Testis (tissue), 3 donors: ENCODE results near the gene TRAPPC10. TPM values are rescaled to one million over a fixed set of nuclear protein-coding genes. Genes with fewer than 3 reads are reported as not detected.

ENCODE experiments used
- DNase-seq: peaks from one replicate; pipeline ENCODE4 v3.0.0-alpha.2; 2019
- H3K27ac ChIP-seq, 2 donors: fragments of 200-600 bp; sonication (generic); one replicate each; pipeline ENCODE4 v1.5.1; 2019
- H3K27me3 ChIP-seq: fragments of 200-600 bp; sonication (generic); one replicate; pipeline ENCODE4 v1.5.1; 2019
- H3K36me3 ChIP-seq: fragments of 200-600 bp; sonication (generic); one replicate; pipeline ENCODE4 v1.5.1; 2017; ENCODE audit warnings: low read depth; ENCODE audit errors: missing control alignments
- H3K4me1 ChIP-seq: fragments of 200-600 bp; sonication (generic); one replicate; pipeline ENCODE4 v1.5.1; 2019
- H3K4me3 ChIP-seq, 2 donors: fragments of 200-600 bp; sonication (generic); one replicate each; pipeline ENCODE4 v1.5.1; 2017 to 2019
- H3K9me3 ChIP-seq: fragments of 200-600 bp; sonication (generic); one replicate; pipeline ENCODE4 v1.5.1; 2017
- POLR2A ChIP-seq: fragments of 450-650 bp; IDR thresholded peaks from one replicate; pipeline ENCODE4 v1.6.1; 2017; ENCODE audit warnings: antibody characterized with exemption, mild to moderate bottlenecking, moderate library complexity
- WGBS, 2 donors: methylation state at CpG; one replicate each; pipeline ENCODE4 v1.1.5; 2018; 5-methylcytosine and 5-hydroxymethylcytosine counted together
- intact Hi-C: fragments of 100-400 bp; cut with DNase I; formaldehyde crosslinking; loops from one replicate; pipeline ENCODE4 v1.15.1; 2023; ENCODE audit warnings: low total_unique reads
- polyA plus RNA-seq: library from polyadenylated mRNA; stranded (reverse); fragments of 350-450 nt; fragmentation: Illumina TruSeq; extraction: RNeasy Lipid Tissue Mini Kit (QIAGEN cat#74804); gene quantifications from one replicate; pipeline ENCODE4 v1.2.3, GENCODE V29; 2014; ENCODE audit warnings: low read depth, low replicate concordance; ENCODE audit not compliant: insufficient read depth
- total RNA-seq, 2 donors: library from RNA; depleted of rRNA; stranded (reverse); fragments of >200 nt; gene quantifications; one replicate each; pipeline ENCODE4 v1.2.3, GENCODE V29; 2016
- TF ChIP-seq, protein P1 (sequence below), 3 experiments: fragments of 450-650 bp in 2 of 3; fragments of 200-600 bp in 1 of 3; sonication (generic) in 1 of 3; IDR thresholded peaks; one replicate each; pipeline ENCODE4 v1.5.1; 2016 to 2019; ENCODE audit warnings: antibody characterized with exemption in 3 of 3, mild to moderate bottlenecking in 2 of 3, moderate library complexity in 1 of 3

TRAPPC10 gene
- total and polyA plus RNA-seq, 3 donors from 2014 or later, result 46.4 to 69.8 (median 58.0) TPM

DNA sequence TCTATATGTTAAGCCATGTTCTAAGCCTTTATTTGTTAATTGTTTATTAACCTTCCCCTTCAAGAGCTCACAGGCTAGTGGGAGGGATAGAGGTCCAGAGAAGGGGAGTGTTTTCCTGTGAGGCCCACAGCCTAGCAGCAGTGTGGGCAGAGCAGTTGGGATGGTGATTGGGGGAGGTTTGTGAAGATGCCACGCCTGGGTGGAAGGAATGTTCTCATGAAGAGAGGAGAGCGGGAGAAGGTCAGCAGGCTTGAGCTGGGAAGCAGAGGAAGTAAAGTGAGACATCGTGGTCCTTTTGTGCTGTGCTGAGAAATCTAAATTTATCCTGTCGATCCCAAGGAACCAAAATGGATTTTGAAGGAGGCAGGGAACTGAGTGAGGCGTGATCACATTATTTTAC, 42.6 kb downstream of the TRAPPC10 start:
- Histone ChIP-seq H3K36me3 (no peaks in the 10 kb centered on the region), H3K27me3 (no peaks in the 10 kb centered on the region), H3K9me3 (no peaks in the 10 kb centered on the region), H3K27ac (peak overlapping the region; percentile 12 to 54), H3K4me1 (peaks cover 16% of the 10 kb centered on the region), H3K4me3 (no peak overlapping the region)
- 41 to 50% methylated on average over 5 of the region's 5 CpGs for WGBS, 2 donors
- no peak for TF ChIP-seq POLR2A
- TF ChIP-seq, protein P1, sequence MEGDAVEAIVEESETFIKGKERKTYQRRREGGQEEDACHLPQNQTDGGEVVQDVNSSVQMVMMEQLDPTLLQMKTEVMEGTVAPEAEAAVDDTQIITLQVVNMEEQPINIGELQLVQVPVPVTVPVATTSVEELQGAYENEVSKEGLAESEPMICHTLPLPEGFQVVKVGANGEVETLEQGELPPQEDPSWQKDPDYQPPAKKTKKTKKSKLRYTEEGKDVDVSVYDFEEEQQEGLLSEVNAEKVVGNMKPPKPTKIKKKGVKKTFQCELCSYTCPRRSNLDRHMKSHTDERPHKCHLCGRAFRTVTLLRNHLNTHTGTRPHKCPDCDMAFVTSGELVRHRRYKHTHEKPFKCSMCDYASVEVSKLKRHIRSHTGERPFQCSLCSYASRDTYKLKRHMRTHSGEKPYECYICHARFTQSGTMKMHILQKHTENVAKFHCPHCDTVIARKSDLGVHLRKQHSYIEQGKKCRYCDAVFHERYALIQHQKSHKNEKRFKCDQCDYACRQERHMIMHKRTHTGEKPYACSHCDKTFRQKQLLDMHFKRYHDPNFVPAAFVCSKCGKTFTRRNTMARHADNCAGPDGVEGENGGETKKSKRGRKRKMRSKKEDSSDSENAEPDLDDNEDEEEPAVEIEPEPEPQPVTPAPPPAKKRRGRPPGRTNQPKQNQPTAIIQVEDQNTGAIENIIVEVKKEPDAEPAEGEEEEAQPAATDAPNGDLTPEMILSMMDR (IDR thresholded peaks at IDR 0.05), result no peak
- DNase-seq, result peak; percentile 48
- intact Hi-C loops, result no loop called here

DNA sequence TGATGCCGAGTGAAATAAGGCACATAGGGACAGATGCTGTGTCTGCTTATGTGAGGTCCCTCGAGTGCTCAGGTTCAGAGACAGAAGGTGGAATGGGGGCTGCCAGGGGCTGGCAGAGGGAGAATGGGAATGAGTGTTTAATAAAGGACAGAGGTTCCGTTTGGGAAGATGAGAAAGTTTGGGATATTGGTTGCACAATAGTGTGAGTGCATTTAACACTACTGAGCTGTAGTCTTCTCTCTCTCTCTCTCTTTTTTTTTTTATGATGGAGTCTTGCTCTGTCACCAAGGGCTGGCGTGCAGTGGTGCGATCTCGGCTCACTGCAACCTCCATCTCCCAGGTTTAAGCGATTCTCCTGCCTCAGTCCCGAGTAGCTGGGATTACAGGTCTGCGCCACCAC, 44.9 kb downstream of the TRAPPC10 start:
- H3K36me3 ChIP-seq, result no peaks in the 10 kb centered on the region
- peaks cover 5% of the 10 kb centered on the region for H3K4me1 ChIP-seq
- TF ChIP-seq POLR2A, result no peak
- TF ChIP-seq, protein P1 (IDR thresholded peaks at IDR 0.05), result no peak
- intact Hi-C loops, result no loop called here
- no peak overlapping the region for H3K4me3 ChIP-seq
- no peak overlapping the region for H3K27ac ChIP-seq
- DNase-seq, result no peak
- H3K9me3 ChIP-seq, result no peaks in the 10 kb centered on the region
- H3K27me3 ChIP-seq, result no peaks in the 10 kb centered on the region
- WGBS, 2 donors, result 95 to 96% methylated on average over 9 of the region's 9 CpGs

DNA sequence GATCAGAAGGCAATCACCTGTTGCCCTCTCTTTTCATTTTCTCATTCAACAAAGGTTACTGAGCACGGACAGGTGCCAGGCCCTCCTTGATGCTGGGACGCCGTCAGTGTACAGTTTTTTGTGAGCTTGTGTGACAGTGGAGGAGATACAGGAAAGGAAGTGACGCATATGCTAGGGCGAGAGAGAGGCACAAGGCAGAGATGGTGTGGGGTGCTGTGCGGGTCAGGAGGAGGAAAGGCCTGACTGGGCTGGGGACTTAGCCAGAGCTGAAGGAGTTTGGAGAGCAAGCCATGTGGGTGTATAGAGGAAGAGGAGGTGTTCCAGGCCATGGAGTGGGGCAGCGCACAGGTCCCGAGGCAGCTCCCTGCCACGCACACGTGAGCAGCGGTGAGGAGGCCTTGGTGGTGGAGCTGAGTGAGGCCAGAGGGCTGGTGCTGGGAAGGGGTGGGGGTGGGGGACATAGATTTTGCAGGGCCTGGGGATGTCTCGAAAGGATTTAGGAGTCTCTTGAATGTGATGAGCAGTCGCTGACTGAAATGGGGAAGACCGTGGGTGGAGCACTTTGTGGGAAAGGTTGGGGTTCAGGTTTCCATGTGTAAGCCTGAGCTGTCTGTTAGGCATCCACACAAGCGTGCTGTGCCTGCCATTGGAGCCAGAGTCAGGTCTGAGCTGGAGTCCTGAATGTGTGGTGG, 46.0 kb downstream of the TRAPPC10 start:
- H3K27me3 ChIP-seq, result no peaks in the 10 kb centered on the region
- peaks cover 10% of the 10 kb centered on the region for H3K4me1 ChIP-seq
- no peaks in the 10 kb centered on the region for H3K36me3 ChIP-seq
- no peak overlapping the region for H3K4me3 ChIP-seq
- no peak for TF ChIP-seq POLR2A
- TF ChIP-seq, protein P1 (IDR thresholded peaks at IDR 0.05), result no peak
- 93 to 95% methylated on average over 15 of the region's 15 CpGs for WGBS, 2 donors
- intact Hi-C loops, result no loop called here
- no peak overlapping the region for H3K27ac ChIP-seq
- H3K9me3 ChIP-seq, result no peaks in the 10 kb centered on the region
- no peak for DNase-seq

DNA sequence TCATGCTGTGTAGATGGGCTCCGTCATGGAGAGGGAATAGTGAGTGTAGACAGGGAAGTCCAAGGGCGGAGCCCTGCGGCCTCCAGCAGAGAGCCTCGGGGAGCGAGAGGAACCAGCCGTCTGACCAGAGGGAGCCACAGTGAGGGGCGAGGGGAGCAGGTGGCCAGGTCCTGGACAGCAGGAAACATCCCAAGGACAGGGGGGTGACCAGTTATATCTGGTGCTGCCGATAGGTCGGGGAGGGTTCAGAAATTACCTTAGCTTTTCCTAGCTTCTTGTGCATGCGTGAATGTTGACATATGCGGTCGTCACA, 46.5 kb downstream of the TRAPPC10 start:
- intact Hi-C loops, result no loop called here
- TF ChIP-seq, protein P1 (IDR thresholded peaks at IDR 0.05), result no peak
- no peak for TF ChIP-seq POLR2A
- no peak overlapping the region for H3K4me3 ChIP-seq
- H3K36me3 ChIP-seq, result no peaks in the 10 kb centered on the region
- DNase-seq, result no peak
- no peak overlapping the region for H3K27ac ChIP-seq
- no peaks in the 10 kb centered on the region for H3K9me3 ChIP-seq
- no peaks in the 10 kb centered on the region for H3K27me3 ChIP-seq
- peaks cover 10% of the 10 kb centered on the region for H3K4me1 ChIP-seq
- WGBS, 2 donors, result 92% methylated on average over 12 of the region's 12 CpGs

DNA sequence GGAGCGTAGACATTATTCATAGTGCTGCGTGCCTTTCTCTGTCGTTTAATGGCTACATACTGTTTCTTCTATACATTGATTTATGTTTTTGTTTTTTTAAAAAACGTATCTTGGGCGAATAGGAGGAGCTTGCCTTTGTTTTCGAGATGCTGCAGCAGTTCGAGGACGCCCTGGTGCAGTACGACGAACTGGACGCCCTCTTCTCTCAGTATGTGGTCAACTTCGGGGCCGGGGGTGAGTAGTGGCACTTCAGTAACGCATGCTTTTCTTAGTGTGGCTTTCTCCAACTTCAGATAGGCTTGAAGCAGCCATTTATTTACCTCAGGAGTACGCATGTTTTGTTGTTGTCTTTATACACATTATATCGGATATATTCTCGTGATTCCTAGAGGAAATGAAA, 46.9 kb downstream of the TRAPPC10 start:
- Histone ChIP-seq H3K27ac (no peak overlapping the region), H3K36me3 (no peaks in the 10 kb centered on the region), H3K4me1 (peaks cover 10% of the 10 kb centered on the region), H3K4me3 (no peak overlapping the region), H3K9me3 (no peaks in the 10 kb centered on the region), H3K27me3 (no peaks in the 10 kb centered on the region)
- DNase-seq, result no peak
- WGBS, 2 donors, result 89 to 91% methylated on average over 17 of the region's 17 CpGs
- no peak for TF ChIP-seq POLR2A
- TF ChIP-seq, protein P1 (IDR thresholded peaks at IDR 0.05), result no peak
- intact Hi-C loops, result no loop called here
